GM12892 (cell line): Measurements from ENCODE around the gene LITAF.

Source experiments
- POLR2A ChIP-seq: IDR thresholded peaks from 2 replicates; pipeline ENCODE4 v1.6.1; 2011; ENCODE audit warnings: low read depth, low read length, control low read depth
- POLR2AphosphoS5 ChIP-seq: IDR thresholded peaks from 2 replicates; pipeline ENCODE4 v1.6.1; 2011; ENCODE audit warnings: low read depth, low read length, control low read depth

DNA sequence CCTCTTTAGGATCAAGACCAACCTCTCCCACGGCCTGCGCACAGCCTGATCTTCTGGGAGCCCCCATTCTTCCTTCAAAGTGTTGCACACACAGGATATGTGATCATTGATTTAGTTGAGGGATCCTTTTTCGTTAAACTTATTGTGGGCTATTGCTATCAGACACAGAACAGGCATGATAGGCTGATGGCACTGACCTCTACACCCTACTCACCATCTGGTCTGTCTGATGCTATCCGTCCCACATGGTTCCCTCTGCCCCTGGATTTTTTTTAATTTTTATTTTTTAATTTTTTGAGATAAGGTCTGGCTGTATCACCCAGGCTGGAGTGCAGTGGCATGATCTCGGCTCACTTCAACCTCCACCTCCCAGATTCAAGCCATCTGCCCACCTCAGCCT lies 19.2 kb upstream of the LITAF start:
- TF ChIP-seq POLR2AphosphoS5 (no peak), POLR2A (no peak)
